ENCODE results near the gene FAM177A1. TPM values are rescaled to one million over a fixed set of nuclear protein-coding genes. Genes with fewer than 3 reads are reported as not detected.

The FAM177A1 gene
- total and polyA plus RNA-seq, 10 of the 15 experiments (the other 5 are each of a cell fraction or from before 2014, with no cell fraction given) = 5.3 to 38.6 (median 20.7) TPM

- TF ChIP-seq REST (IDR thresholded peaks at IDR 0.05; ENCODE audit: low read depth, low read length) = no peak
- TF ChIP-seq, protein P1, sequence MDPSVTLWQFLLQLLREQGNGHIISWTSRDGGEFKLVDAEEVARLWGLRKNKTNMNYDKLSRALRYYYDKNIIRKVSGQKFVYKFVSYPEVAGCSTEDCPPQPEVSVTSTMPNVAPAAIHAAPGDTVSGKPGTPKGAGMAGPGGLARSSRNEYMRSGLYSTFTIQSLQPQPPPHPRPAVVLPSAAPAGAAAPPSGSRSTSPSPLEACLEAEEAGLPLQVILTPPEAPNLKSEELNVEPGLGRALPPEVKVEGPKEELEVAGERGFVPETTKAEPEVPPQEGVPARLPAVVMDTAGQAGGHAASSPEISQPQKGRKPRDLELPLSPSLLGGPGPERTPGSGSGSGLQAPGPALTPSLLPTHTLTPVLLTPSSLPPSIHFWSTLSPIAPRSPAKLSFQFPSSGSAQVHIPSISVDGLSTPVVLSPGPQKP (IDR thresholded peaks at IDR 0.05; ENCODE audit: low read depth, low read length) = no peak
- no peak for TF ChIP-seq WRNIP1 (IDR thresholded peaks at IDR 0.05; ENCODE audit: borderline replicate concordance, low read depth, low read length)
- TF ChIP-seq EP300 (IDR thresholded peaks at IDR 0.05; ENCODE audit: borderline replicate concordance in 1 of 2, control insufficient read depth in 1 of 2, low read depth in 2 of 2, low read length in 2 of 2) = no peak
- TF ChIP-seq PRDM15 (CRISPR knock-in tag; IDR thresholded peaks at IDR 0.05) = no peak
- no peak for TF ChIP-seq RBBP5 (conservative IDR thresholded peaks at IDR 0.05)
- TF ChIP-seq RELA (IDR thresholded peaks at IDR 0.05; ENCODE audit: borderline replicate concordance, partially characterized antibody) = no peak
- TF ChIP-seq HDGF (IDR thresholded peaks at IDR 0.05) = no peak
- TF ChIP-seq BHLHE40 (IDR thresholded peaks at IDR 0.05; ENCODE audit: borderline replicate concordance in 1 of 2, low read depth in 2 of 2, low read length in 1 of 2) = no peak
- no peak for TF ChIP-seq BACH1 (IDR thresholded peaks at IDR 0.05; ENCODE audit: borderline replicate concordance)
- TF ChIP-seq ASH2L (IDR thresholded peaks at IDR 0.05; ENCODE audit: borderline replicate concordance, low read depth) = no peak
- no peak for TF ChIP-seq KAT2A (conservative IDR thresholded peaks at IDR 0.05; ENCODE audit: control insufficient read depth, low read depth, low read length)
- TF ChIP-seq, protein P2, sequence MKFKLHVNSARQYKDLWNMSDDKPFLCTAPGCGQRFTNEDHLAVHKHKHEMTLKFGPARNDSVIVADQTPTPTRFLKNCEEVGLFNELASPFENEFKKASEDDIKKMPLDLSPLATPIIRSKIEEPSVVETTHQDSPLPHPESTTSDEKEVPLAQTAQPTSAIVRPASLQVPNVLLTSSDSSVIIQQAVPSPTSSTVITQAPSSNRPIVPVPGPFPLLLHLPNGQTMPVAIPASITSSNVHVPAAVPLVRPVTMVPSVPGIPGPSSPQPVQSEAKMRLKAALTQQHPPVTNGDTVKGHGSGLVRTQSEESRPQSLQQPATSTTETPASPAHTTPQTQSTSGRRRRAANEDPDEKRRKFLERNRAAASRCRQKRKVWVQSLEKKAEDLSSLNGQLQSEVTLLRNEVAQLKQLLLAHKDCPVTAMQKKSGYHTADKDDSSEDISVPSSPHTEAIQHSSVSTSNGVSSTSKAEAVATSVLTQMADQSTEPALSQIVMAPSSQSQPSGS (IDR thresholded peaks at IDR 0.05; ENCODE audit: low read length) = no peak
Measured at GRCh38 chr14:34999500-34999899, 46.6 kb upstream of the FAM177A1 start (continued).

Data from GM12878 (cell line).